Ishikawa (cell line): ENCODE data around the gene SIDT2.

ENCODE experiments used
- CREB1 ChIP-seq: IDR thresholded peaks from 2 replicates; pipeline ENCODE4 v1.6.1; 2012; ENCODE audit warnings: low read depth
- NFIC ChIP-seq: IDR thresholded peaks from 2 replicates; pipeline ENCODE4 v1.6.1; 2012
- RAD21 ChIP-seq: IDR thresholded peaks from 2 replicates; pipeline ENCODE4 v1.6.1; 2012; ENCODE audit warnings: low read depth
- ZBTB7A ChIP-seq: IDR thresholded peaks from 2 replicates; pipeline ENCODE4 v1.6.1; 2012; ENCODE audit warnings: low read depth

- no peak for TF ChIP-seq ZBTB7A
- no peak for TF ChIP-seq RAD21
- TF ChIP-seq CREB1: no peak
- TF ChIP-seq NFIC: no peak
Observed at GRCh38 chr11:117195761-117196160, 17.2 kb downstream of the SIDT2 start.
